ENCODE measurements around the gene RPN1. TPM values are rescaled to one million over a fixed set of nuclear protein-coding genes. Genes with fewer than 3 reads are reported as not detected.

Gene RPN1
- total and polyA plus RNA-seq, 2 of the 13 experiments (the other 11 are each of a cell fraction or from before 2014, with no cell fraction given), result 290 to 342 TPM

GRCh38 chr3:128680603-128681368 lies 30.2 kb upstream of the RPN1 start (continued):
- no peak for TF ChIP-seq NFIC (IDR thresholded peaks at IDR 0.05; ENCODE audit: low read length)
- TF ChIP-seq ZNF263 (CRISPR knock-in tag; IDR thresholded peaks at IDR 0.05), result 0 out of 2 replicates have a peak, but pooled peaks have one; percentile 11
- TF ChIP-seq ZBTB25 (CRISPR knock-in tag; IDR thresholded peaks at IDR 0.05), result peak; percentile 66; the same call in 1 of the 2 replicates
- TF ChIP-seq CTCF (CRISPR knock-in tag; IDR thresholded peaks at IDR 0.05), result peak; percentile 100
- peak; percentile 87 for TF ChIP-seq ZNF713 (CRISPR knock-in tag; IDR thresholded peaks at IDR 0.05)
- TF ChIP-seq, protein P1, sequence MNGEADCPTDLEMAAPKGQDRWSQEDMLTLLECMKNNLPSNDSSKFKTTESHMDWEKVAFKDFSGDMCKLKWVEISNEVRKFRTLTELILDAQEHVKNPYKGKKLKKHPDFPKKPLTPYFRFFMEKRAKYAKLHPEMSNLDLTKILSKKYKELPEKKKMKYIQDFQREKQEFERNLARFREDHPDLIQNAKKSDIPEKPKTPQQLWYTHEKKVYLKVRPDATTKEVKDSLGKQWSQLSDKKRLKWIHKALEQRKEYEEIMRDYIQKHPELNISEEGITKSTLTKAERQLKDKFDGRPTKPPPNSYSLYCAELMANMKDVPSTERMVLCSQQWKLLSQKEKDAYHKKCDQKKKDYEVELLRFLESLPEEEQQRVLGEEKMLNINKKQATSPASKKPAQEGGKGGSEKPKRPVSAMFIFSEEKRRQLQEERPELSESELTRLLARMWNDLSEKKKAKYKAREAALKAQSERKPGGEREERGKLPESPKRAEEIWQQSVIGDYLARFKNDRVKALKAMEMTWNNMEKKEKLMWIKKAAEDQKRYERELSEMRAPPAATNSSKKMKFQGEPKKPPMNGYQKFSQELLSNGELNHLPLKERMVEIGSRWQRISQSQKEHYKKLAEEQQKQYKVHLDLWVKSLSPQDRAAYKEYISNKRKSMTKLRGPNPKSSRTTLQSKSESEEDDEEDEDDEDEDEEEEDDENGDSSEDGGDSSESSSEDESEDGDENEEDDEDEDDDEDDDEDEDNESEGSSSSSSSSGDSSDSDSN (CRISPR knock-in tag; IDR thresholded peaks at IDR 0.05), result peak; percentile 95
- TF ChIP-seq TCF7 (IDR thresholded peaks at IDR 0.05; ENCODE audit: low read depth), result no peak
- no peak; the same call in 1 of the 2 replicates for TF ChIP-seq KDM5A (IDR thresholded peaks at IDR 0.05; ENCODE audit: borderline replicate concordance, low read length)
- TF ChIP-seq ETV6 (CRISPR knock-in tag; conservative IDR thresholded peaks at IDR 0.05), result no peak; the same call in 1 of the 2 replicates
- TF ChIP-seq MIER2 (CRISPR knock-in tag; IDR thresholded peaks at IDR 0.05), result no peak
- no peak for TF ChIP-seq TSC22D2 (CRISPR knock-in tag; IDR thresholded peaks at IDR 0.05; ENCODE audit: borderline replicate concordance)
- TF ChIP-seq, protein P2, sequence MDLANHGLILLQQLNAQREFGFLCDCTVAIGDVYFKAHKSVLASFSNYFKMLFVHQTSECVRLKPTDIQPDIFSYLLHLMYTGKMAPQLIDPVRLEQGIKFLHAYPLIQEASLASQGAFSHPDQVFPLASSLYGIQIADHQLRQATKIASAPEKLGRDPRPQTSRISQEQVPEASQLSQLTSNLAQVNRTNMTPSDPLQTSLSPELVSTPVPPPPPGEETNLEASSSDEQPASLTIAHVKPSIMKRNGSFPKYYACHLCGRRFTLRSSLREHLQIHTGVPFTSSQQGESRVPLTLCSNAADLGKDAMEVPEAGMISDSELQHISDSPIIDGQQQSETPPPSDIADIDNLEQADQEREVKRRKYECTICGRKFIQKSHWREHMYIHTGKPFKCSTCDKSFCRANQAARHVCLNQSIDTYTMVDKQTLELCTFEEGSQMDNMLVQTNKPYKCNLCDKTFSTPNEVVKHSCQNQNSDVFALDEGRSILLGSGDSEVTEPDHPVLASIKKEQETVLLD (CRISPR knock-in tag; IDR thresholded peaks at IDR 0.05; ENCODE audit: low read depth), result 0 out of 2 replicates have a peak, but pooled peaks have one; percentile 11
- TF ChIP-seq, protein P3, sequence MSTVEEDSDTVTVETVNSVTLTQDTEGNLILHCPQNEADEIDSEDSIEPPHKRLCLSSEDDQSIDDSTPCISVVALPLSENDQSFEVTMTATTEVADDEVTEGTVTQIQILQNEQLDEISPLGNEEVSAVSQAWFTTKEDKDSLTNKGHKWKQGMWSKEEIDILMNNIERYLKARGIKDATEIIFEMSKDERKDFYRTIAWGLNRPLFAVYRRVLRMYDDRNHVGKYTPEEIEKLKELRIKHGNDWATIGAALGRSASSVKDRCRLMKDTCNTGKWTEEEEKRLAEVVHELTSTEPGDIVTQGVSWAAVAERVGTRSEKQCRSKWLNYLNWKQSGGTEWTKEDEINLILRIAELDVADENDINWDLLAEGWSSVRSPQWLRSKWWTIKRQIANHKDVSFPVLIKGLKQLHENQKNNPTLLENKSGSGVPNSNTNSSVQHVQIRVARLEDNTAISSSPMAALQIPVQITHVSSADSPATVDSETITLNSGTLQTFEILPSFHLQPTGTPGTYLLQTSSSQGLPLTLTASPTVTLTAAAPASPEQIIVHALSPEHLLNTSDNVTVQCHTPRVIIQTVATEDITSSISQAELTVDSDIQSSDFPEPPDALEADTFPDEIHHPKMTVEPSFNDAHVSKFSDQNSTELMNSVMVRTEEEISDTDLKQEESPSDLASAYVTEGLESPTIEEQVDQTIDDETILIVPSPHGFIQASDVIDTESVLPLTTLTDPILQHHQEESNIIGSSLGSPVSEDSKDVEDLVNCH (CRISPR knock-in tag; IDR thresholded peaks at IDR 0.05), result no peak; the same call in 1 of the 2 replicates
- TF ChIP-seq ZNF850 (CRISPR knock-in tag; conservative IDR thresholded peaks at IDR 0.05), result peak; percentile 92

Data from HepG2 (cell line).